Skeletal muscle tissue (tissue), 4 donors: ENCODE results near the gene UBAC2. TPM values are rescaled to one million over a fixed set of nuclear protein-coding genes. Genes with fewer than 3 reads are reported as not detected.

ENCODE experiments used
- H3K27ac ChIP-seq: one replicate; pipeline ENCODE4 v1.7.0; 2013; ENCODE audit warnings: mild to moderate bottlenecking, low read depth, low read length, inconsistent platforms
- H3K27me3 ChIP-seq, 3 donors: one replicate each; pipeline ENCODE4 v1.7.0; 2013; ENCODE audit warnings: low read length in 3 of 3; ENCODE audit not compliant: control insufficient read depth in 3 of 3, insufficient read depth in 3 of 3
- H3K36me3 ChIP-seq, 3 donors: one replicate each; pipeline ENCODE4 v1.7.0; 2013; ENCODE audit warnings: low read length in 3 of 3; ENCODE audit not compliant: control insufficient read depth in 3 of 3, insufficient read depth in 3 of 3
- H3K4me1 ChIP-seq, 3 donors: one replicate each; pipeline ENCODE4 v1.7.0; 2013; ENCODE audit warnings: low read length in 3 of 3, mild to moderate bottlenecking in 3 of 3; ENCODE audit not compliant: control insufficient read depth in 3 of 3, insufficient read depth in 3 of 3
- H3K4me3 ChIP-seq, 3 donors: one replicate each; pipeline ENCODE4 v1.7.0; 2013; ENCODE audit warnings: low read length in 3 of 3
- H3K9ac ChIP-seq, 3 donors: one replicate each; pipeline ENCODE4 v1.7.0; 2013; ENCODE audit warnings: low read length in 3 of 3, mild to moderate bottlenecking in 3 of 3, moderate library complexity in 2 of 3, low read depth in 1 of 3
- H3K9me3 ChIP-seq, 3 donors: one replicate each; pipeline ENCODE4 v1.7.0; 2013; ENCODE audit warnings: low read length in 3 of 3; ENCODE audit not compliant: control insufficient read depth in 3 of 3
- total RNA-seq: library from RNA; depleted of rRNA; stranded (reverse); fragments of >200 nt; gene quantifications from one replicate; pipeline ENCODE4 v1.2.3, GENCODE V29; 2014
- donor health status: Osteomylitis.

The UBAC2 gene
- total RNA-seq, 1 donor from 2014 or later: 100 TPM

- Histone ChIP-seq H3K9ac (no peak overlapping the region), H3K36me3 (no peaks in the 10 kb centered on the region), H3K4me3 (no peak overlapping the region), H3K9me3 (no peaks in the 10 kb centered on the region), H3K27ac (peak overlapping the region; percentile 20), H3K4me1 (peaks cover 0 to 3% (median 0%) of the 10 kb centered on the region in 3 donors), H3K27me3 (no peaks in the 10 kb centered on the region)
These were observed 95.7 kb downstream of the UBAC2 start for GRCh38 chr13:99296398-99296797.

- Histone ChIP-seq H3K9me3 (no peaks in the 10 kb centered on the region), H3K27me3 (no peaks in the 10 kb centered on the region), H3K27ac (no peak overlapping the region), H3K9ac (no peak overlapping the region), H3K36me3 (no peaks in the 10 kb centered on the region), H3K4me1 (peaks cover 0 to 3% (median 0%) of the 10 kb centered on the region in 3 donors), H3K4me3 (no peak overlapping the region)
These were observed 96.7 kb downstream of the UBAC2 start for GRCh38 chr13:99297331-99297730.

GRCh38 chr13:99298056-99298455, 97.4 kb downstream of the UBAC2 start:
- no peaks in the 10 kb centered on the region for H3K27me3 ChIP-seq
- no peak overlapping the region for H3K4me3 ChIP-seq
- H3K27ac ChIP-seq: no peak overlapping the region
- peaks cover 0 to 3% (median 0%) of the 10 kb centered on the region in 3 donors for H3K4me1 ChIP-seq
- no peaks in the 10 kb centered on the region for H3K9me3 ChIP-seq
- no peak overlapping the region for H3K9ac ChIP-seq
- no peaks in the 10 kb centered on the region for H3K36me3 ChIP-seq

- Histone ChIP-seq H3K27ac (no peak overlapping the region), H3K9ac (no peak overlapping the region), H3K9me3 (no peaks in the 10 kb centered on the region), H3K27me3 (no peaks in the 10 kb centered on the region), H3K4me1 (peaks cover 0 to 3% (median 0%) of the 10 kb centered on the region in 3 donors), H3K36me3 (peaks cover 0 to 3% (median 0%) of the 10 kb centered on the region in 3 donors), H3K4me3 (no peak overlapping the region)
These were observed 98.7 kb downstream of the UBAC2 start for GRCh38 chr13:99299256-99299919.

- Histone ChIP-seq H3K27me3 (no peaks in the 10 kb centered on the region), H3K4me1 (peaks cover 0 to 3% (median 0%) of the 10 kb centered on the region in 3 donors), H3K9ac (no peak overlapping the region), H3K36me3 (peaks cover 0 to 3% (median 0%) of the 10 kb centered on the region in 3 donors), H3K27ac (no peak overlapping the region), H3K4me3 (no peak overlapping the region), H3K9me3 (no peaks in the 10 kb centered on the region)
These were observed 99.3 kb downstream of the UBAC2 start for GRCh38 chr13:99299920-99300341.

GRCh38 chr13:99301056-99301838, 100.6 kb downstream of the UBAC2 start:
- Histone ChIP-seq H3K27me3 (no peaks in the 10 kb centered on the region), H3K4me1 (no peaks in the 10 kb centered on the region), H3K9me3 (no peaks in the 10 kb centered on the region), H3K4me3 (no peak overlapping the region), H3K27ac (no peak overlapping the region), H3K9ac (no peak overlapping the region), H3K36me3 (peaks cover 0 to 3% (median 0%) of the 10 kb centered on the region in 3 donors)

- no peaks in the 10 kb centered on the region for H3K27me3 ChIP-seq
- H3K4me3 ChIP-seq: no peak overlapping the region
- H3K9ac ChIP-seq: no peak overlapping the region
- H3K36me3 ChIP-seq: peaks cover 0 to 3% (median 0%) of the 10 kb centered on the region in 3 donors
- no peak overlapping the region for H3K27ac ChIP-seq
- no peaks in the 10 kb centered on the region for H3K9me3 ChIP-seq
- H3K4me1 ChIP-seq: no peaks in the 10 kb centered on the region
These were observed 101.4 kb downstream of the UBAC2 start for GRCh38 chr13:99301913-99302636.

GRCh38 chr13:99302637-99303505, 102.2 kb downstream of the UBAC2 start:
- no peaks in the 10 kb centered on the region for H3K4me1 ChIP-seq
- peaks cover 0 to 3% (median 0%) of the 10 kb centered on the region in 3 donors for H3K36me3 ChIP-seq
- H3K27ac ChIP-seq: no peak overlapping the region
- H3K9me3 ChIP-seq: no peaks in the 10 kb centered on the region
- H3K27me3 ChIP-seq: no peaks in the 10 kb centered on the region
- no peak overlapping the region for H3K4me3 ChIP-seq
- H3K9ac ChIP-seq: no peak overlapping the region

GRCh38 chr13:99303863-99304521, 103.3 kb downstream of the UBAC2 start:
- no peaks in the 10 kb centered on the region for H3K27me3 ChIP-seq
- no peak overlapping the region for H3K4me3 ChIP-seq
- no peak overlapping the region for H3K9ac ChIP-seq
- H3K4me1 ChIP-seq: peaks cover 0 to 2% (median 0%) of the 10 kb centered on the region in 3 donors
- H3K9me3 ChIP-seq: no peaks in the 10 kb centered on the region
- H3K36me3 ChIP-seq: peaks cover 0 to 3% (median 0%) of the 10 kb centered on the region in 3 donors
- H3K27ac ChIP-seq: no peak overlapping the region
